Measurements from ENCODE around the gene ERGIC3. TPM values are rescaled to one million over a fixed set of nuclear protein-coding genes. Genes with fewer than 3 reads are reported as not detected.

ERGIC3 gene
- total and polyA plus RNA-seq, 2 of the 13 experiments (the other 11 are each of a cell fraction or from before 2014, with no cell fraction given) = 407 to 670 TPM

DNA sequence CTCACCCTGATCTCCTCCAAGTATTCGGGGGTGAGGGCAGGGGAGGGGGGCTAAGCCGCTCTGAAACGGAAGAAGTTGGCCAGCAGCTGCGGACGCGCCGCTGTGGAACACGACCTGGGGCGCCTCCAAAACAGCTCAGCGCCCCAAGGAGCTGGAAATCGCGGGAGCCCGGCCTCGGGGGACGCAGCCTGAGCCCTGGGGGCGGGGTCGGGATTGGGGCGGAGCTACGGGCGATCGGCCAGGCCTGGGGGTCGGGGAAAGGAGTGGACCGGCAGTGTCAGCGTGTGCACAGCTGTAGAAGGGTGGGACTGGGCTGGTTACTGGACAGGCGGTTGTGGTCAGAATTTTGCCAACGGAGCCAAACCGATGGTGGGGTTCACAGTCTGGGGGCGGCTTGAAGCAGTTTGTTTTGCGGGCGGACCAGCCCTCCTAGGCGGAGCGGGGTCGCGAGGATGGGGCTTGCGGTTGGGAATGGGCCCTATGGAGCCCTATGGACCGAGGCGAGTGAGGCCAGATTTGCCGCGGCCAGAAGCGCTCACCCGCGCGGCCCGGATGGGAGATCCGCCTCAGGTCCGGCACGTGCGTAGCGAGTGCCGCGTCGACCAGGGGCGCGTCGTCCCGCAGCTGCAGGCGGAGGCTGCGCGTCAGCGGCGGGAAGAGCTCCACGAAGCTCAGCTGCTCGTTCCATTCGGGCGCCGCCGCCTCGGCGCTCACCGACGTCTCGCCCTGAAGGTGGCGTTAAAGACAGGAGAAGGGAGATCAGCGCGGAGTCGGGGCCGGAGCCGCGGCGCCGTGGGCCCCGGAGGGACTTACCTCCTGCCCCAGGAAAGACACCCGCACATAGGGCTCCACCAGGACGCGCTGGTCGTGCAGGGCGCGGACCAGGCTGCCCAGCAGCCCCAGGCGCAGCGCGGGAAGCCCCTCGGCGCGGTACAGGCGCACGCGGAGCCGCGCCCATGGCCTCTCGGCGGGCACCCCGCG lies 59.4 kb downstream of the ERGIC3 start (continued):
- TF ChIP-seq, protein P1, sequence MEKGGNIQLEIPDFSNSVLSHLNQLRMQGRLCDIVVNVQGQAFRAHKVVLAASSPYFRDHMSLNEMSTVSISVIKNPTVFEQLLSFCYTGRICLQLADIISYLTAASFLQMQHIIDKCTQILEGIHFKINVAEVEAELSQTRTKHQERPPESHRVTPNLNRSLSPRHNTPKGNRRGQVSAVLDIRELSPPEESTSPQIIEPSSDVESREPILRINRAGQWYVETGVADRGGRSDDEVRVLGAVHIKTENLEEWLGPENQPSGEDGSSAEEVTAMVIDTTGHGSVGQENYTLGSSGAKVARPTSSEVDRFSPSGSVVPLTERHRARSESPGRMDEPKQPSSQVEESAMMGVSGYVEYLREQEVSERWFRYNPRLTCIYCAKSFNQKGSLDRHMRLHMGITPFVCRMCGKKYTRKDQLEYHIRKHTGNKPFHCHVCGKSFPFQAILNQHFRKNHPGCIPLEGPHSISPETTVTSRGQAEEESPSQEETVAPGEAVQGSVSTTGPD (CRISPR knock-in tag; IDR thresholded peaks at IDR 0.05) = no peak
- TF ChIP-seq, protein P2, sequence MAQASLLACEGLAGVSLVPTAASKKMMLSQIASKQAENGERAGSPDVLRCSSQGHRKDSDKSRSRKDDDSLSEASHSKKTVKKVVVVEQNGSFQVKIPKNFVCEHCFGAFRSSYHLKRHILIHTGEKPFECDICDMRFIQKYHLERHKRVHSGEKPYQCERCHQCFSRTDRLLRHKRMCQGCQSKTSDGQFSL (CRISPR knock-in tag; IDR thresholded peaks at IDR 0.05) = no peak
- no peak for TF ChIP-seq MIER3 (CRISPR knock-in tag; IDR thresholded peaks at IDR 0.05; ENCODE audit: borderline replicate concordance)
- TF ChIP-seq ZSCAN12 (CRISPR knock-in tag; IDR thresholded peaks at IDR 0.05) = no peak
- no peak for TF ChIP-seq ZSCAN29 (CRISPR knock-in tag; conservative IDR thresholded peaks at IDR 0.05)
- TF ChIP-seq KAT2B (IDR thresholded peaks at IDR 0.05; ENCODE audit: borderline replicate concordance, low read depth, low read length) = no peak
- TF ChIP-seq GATA4 (IDR thresholded peaks at IDR 0.05; ENCODE audit: borderline replicate concordance, low read depth) = no peak
- no peak for TF ChIP-seq CBX2 (IDR thresholded peaks at IDR 0.05; ENCODE audit: low read depth, low read length)
- TF ChIP-seq CBX2 (CRISPR knock-in tag; IDR thresholded peaks at IDR 0.05; ENCODE audit: low read depth) = no peak
- 0 out of 2 replicates have a peak, but pooled peaks have one; percentile 46 for TF ChIP-seq NKX3-1 (CRISPR knock-in tag; IDR thresholded peaks at IDR 0.05)
- TF ChIP-seq ZNF563 (CRISPR knock-in tag; IDR thresholded peaks at IDR 0.05) = no peak
- no peak for TF ChIP-seq HNF4A (CRISPR knock-in tag; IDR thresholded peaks at IDR 0.05)
- TF ChIP-seq, protein P3, sequence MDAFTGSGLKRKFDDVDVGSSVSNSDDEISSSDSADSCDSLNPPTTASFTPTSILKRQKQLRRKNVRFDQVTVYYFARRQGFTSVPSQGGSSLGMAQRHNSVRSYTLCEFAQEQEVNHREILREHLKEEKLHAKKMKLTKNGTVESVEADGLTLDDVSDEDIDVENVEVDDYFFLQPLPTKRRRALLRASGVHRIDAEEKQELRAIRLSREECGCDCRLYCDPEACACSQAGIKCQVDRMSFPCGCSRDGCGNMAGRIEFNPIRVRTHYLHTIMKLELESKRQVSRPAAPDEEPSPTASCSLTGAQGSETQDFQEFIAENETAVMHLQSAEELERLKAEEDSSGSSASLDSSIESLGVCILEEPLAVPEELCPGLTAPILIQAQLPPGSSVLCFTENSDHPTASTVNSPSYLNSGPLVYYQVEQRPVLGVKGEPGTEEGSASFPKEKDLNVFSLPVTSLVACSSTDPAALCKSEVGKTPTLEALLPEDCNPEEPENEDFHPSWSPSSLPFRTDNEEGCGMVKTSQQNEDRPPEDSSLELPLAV (CRISPR knock-in tag; conservative IDR thresholded peaks at IDR 0.05; ENCODE audit: low read depth) = no peak
- no peak for TF ChIP-seq ZNF737 (CRISPR knock-in tag; IDR thresholded peaks at IDR 0.05; ENCODE audit: borderline replicate concordance)
- TF ChIP-seq CREM (IDR thresholded peaks at IDR 0.05) = no peak
- no peak for TF ChIP-seq CREM (CRISPR knock-in tag; IDR thresholded peaks at IDR 0.05)
- no peak; the same call in 1 of the 2 replicates for TF ChIP-seq YEATS4 (CRISPR knock-in tag; IDR thresholded peaks at IDR 0.05; ENCODE audit: borderline replicate concordance)
- TF ChIP-seq, protein P4, sequence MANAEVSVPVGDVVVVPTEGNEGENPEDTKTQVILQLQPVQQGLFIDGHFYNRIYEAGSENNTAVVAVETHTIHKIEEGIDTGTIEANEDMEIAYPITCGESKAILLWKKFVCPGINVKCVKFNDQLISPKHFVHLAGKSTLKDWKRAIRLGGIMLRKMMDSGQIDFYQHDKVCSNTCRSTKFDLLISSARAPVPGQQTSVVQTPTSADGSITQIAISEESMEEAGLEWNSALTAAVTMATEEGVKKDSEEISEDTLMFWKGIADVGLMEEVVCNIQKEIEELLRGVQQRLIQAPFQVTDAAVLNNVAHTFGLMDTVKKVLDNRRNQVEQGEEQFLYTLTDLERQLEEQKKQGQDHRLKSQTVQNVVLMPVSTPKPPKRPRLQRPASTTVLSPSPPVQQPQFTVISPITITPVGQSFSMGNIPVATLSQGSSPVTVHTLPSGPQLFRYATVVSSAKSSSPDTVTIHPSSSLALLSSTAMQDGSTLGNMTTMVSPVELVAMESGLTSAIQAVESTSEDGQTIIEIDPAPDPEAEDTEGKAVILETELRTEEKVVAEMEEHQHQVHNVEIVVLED (CRISPR knock-in tag; IDR thresholded peaks at IDR 0.05; ENCODE audit: borderline replicate concordance) = 0 out of 2 replicates have a peak, but pooled peaks have one; percentile 39
- TF ChIP-seq RBM22 (optimal IDR thresholded peaks at IDR 0.05; ENCODE audit: low read length) = no peak
- TF ChIP-seq ZNF792 (CRISPR knock-in tag; IDR thresholded peaks at IDR 0.05) = no peak
- no peak for TF ChIP-seq TAF1 (CRISPR knock-in tag; IDR thresholded peaks at IDR 0.05)
- no peak for TF ChIP-seq RCOR2 (CRISPR knock-in tag; IDR thresholded peaks at IDR 0.05)
- TF ChIP-seq, protein P5, sequence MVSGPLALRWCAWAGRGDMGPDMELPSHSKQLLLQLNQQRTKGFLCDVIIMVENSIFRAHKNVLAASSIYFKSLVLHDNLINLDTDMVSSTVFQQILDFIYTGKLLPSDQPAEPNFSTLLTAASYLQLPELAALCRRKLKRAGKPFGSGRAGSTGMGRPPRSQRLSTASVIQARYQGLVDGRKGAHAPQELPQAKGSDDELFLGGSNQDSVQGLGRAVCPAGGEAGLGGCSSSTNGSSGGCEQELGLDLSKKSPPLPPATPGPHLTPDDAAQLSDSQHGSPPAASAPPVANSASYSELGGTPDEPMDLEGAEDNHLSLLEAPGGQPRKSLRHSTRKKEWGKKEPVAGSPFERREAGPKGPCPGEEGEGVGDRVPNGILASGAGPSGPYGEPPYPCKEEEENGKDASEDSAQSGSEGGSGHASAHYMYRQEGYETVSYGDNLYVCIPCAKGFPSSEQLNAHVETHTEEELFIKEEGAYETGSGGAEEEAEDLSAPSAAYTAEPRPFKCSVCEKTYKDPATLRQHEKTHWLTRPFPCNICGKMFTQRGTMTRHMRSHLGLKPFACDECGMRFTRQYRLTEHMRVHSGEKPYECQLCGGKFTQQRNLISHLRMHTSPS (CRISPR knock-in tag; IDR thresholded peaks at IDR 0.05; ENCODE audit: low read depth) = no peak
- peak; percentile 66; the same call in 1 of the 2 replicates for TF ChIP-seq ZNF777 (CRISPR knock-in tag; IDR thresholded peaks at IDR 0.05)
- TF ChIP-seq MIER2 (CRISPR knock-in tag; IDR thresholded peaks at IDR 0.05) = no peak
